Loucy (cell line): ENCODE data around the gene ARHGEF25.

Experiments
- EZH2phosphoT487 ChIP-seq: fragments of 200-600 bp; IDR thresholded peaks from 2 replicates; pipeline ENCODE4 v1.6.1; 2018; ENCODE audit warnings: antibody characterized with exemption, mild to moderate bottlenecking, moderate library complexity, borderline replicate concordance
- TF ChIP-seq, protein P1 (sequence below): fragments of 200-600 bp; sonication (generic); conservative IDR thresholded peaks from 2 replicates; pipeline ENCODE4 v1.5.1; 2014; ENCODE audit warnings: mild to moderate bottlenecking, antibody characterized with exemption, low read length

DNA sequence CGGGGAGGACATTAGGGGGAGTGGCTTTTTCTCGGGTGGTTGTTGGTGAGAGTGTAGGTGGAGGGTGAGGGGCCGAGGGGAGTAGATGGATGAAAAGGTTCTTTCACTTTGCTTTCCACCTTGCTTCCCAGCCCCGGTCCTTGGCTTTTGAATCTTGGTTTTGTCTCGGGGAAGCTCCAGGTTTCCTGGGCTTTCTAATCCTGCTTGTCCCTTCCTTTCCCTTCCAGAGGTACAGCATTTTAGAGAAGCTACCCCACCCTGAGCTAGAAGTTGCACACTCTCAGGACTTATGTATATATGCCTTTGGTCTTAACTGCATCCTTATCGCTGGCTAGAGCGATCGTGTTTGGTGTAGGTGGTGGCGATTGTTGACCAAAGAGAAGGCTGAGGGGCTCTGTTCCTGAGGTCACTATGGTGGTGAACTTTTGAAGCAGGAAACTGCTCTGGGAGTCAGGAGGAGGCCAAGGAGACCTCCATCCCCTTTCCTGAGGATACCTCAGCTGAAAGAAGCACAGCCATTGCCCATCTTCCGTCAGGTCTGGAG is 19.4 kb upstream of the ARHGEF25 start:
- TF ChIP-seq, protein P1, sequence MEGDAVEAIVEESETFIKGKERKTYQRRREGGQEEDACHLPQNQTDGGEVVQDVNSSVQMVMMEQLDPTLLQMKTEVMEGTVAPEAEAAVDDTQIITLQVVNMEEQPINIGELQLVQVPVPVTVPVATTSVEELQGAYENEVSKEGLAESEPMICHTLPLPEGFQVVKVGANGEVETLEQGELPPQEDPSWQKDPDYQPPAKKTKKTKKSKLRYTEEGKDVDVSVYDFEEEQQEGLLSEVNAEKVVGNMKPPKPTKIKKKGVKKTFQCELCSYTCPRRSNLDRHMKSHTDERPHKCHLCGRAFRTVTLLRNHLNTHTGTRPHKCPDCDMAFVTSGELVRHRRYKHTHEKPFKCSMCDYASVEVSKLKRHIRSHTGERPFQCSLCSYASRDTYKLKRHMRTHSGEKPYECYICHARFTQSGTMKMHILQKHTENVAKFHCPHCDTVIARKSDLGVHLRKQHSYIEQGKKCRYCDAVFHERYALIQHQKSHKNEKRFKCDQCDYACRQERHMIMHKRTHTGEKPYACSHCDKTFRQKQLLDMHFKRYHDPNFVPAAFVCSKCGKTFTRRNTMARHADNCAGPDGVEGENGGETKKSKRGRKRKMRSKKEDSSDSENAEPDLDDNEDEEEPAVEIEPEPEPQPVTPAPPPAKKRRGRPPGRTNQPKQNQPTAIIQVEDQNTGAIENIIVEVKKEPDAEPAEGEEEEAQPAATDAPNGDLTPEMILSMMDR = no peak
- no peak for TF ChIP-seq EZH2phosphoT487
